GM12878 (cell line): ENCODE data around the gene GSG1L. TPM values are rescaled to one million over a fixed set of nuclear protein-coding genes. Genes with fewer than 3 reads are reported as not detected.

Source experiments
- ATAC-seq: fragments of 200-7000 bp; cut with Tn5 transposase; 3 replicates; pipeline ENCODE4 v1.9.1; 2020; ENCODE audit warnings: mild to moderate bottlenecking, moderate library complexity
- BruUV-seq: library from RNA; stranded (reverse); fragments of 400-500 nt; replicated peaks from 2 replicates; lab custom pipeline; 2021; lab: Mats Ljungman, UMichigan
- CTCF ChIA-PET: fragments of 300-600 bp; sonication (Branson Sonifier 250); formaldehyde crosslinking; extraction: SDS; loops from one replicate; lab custom pipeline; 2021; ENCODE audit warnings: inconsistent platforms; lab: Yijun Ruan, JAX
- POLR2A ChIA-PET: fragments of 350-600 bp; formaldehyde crosslinking; extraction: SDS; loops from one replicate; lab custom pipeline; 2021; ENCODE audit warnings: inconsistent platforms; lab: Charles Lee
- RAD21 ChIA-PET: fragments of 300-600 bp; sonication (Branson Sonifier 250); formaldehyde crosslinking; loops from one replicate; lab custom pipeline; 2023; ENCODE audit warnings: antibody characterized with exemption; ENCODE audit not compliant: unreplicated experiment; lab: Charles Lee
- SMC1A ChIA-PET: fragments of 300-600 bp; sonication (Branson Sonifier 250); formaldehyde crosslinking; loops from one replicate; lab custom pipeline; 2023; ENCODE audit not compliant: unreplicated experiment, uncharacterized antibody; lab: Charles Lee
- DNase-seq: peaks from one replicate; pipeline ENCODE4 v3.0.0-alpha.2; 2011; ENCODE audit warnings: low read depth, low spot score
- FAIRE-seq: peaks from 3 replicates; lab custom pipeline; 2011; peaks lifted over from hg19 to GRCh38; lab: Jason Lieb, UNC
- H2AFZ ChIP-seq: 2 replicates; pipeline ENCODE4 v1.6.0; 2011; ENCODE audit warnings: low read depth, low read length, control low read depth; ENCODE audit not compliant: control insufficient read depth
- H3K27ac ChIP-seq: 2 replicates; pipeline ENCODE4 v1.5.1; 2011; ENCODE audit warnings: control low read depth; ENCODE audit not compliant: control insufficient read depth, insufficient read depth
- H3K27me3 ChIP-seq, 2 experiments: replicated peaks in 1 of 2; 2 replicates each; pipeline versions ENCODE4 v1.6.0 to v1.6.1; 2011; ENCODE audit warnings: low read length in 1 of 2; ENCODE audit not compliant: control insufficient read depth in 2 of 2, insufficient read depth in 2 of 2
- H3K36me3 ChIP-seq, 2 experiments: 2 replicates each; pipeline ENCODE4 v1.5.1; 2011; ENCODE audit warnings: low read length in 1 of 2; ENCODE audit not compliant: control insufficient read depth in 2 of 2, insufficient read depth in 2 of 2
- H3K4me1 ChIP-seq: 2 replicates; pipeline ENCODE4 v1.6.1; 2011; ENCODE audit warnings: mild to moderate bottlenecking, low read length, moderate library complexity, mixed read lengths; ENCODE audit not compliant: control insufficient read depth, insufficient read depth
- H3K4me2 ChIP-seq: 2 replicates; pipeline ENCODE4 v1.6.0; 2011; ENCODE audit warnings: control low read depth; ENCODE audit not compliant: control insufficient read depth, insufficient read depth
- H3K4me3 ChIP-seq: fragments of 200-600 bp; sonication (generic); 2 replicates; pipeline ENCODE4 v1.5.1; 2016
- H3K79me2 ChIP-seq: 2 replicates; pipeline ENCODE4 v1.6.0; 2011; ENCODE audit warnings: low read length; ENCODE audit not compliant: control insufficient read depth, insufficient read depth
- H3K9ac ChIP-seq: 2 replicates; pipeline ENCODE4 v1.8.0; 2011; ENCODE audit warnings: low read length, control low read depth, mixed read lengths; ENCODE audit not compliant: control insufficient read depth, insufficient read depth
- H3K9me3 ChIP-seq: replicated peaks from 3 replicates; pipeline ENCODE4 v1.5.1; 2011; ENCODE audit warnings: mild to moderate bottlenecking, low read length; ENCODE audit not compliant: control insufficient read depth, insufficient read depth
- H4K20me1 ChIP-seq: 2 replicates; pipeline ENCODE4 v1.6.0; 2011; ENCODE audit not compliant: control insufficient read depth, insufficient read depth
- CEBPZ ChIP-seq: fragments of 150-350 bp; IDR thresholded peaks from 2 replicates; pipeline ENCODE4 v1.6.1; 2016; ENCODE audit warnings: low read depth, low read length
- HCFC1 ChIP-seq: fragments of 150-350 bp; IDR thresholded peaks from 2 replicates; pipeline ENCODE4 v1.6.1; 2014; ENCODE audit warnings: low read length
- MEF2A ChIP-seq: IDR thresholded peaks from 2 replicates; pipeline ENCODE4 v1.6.1; 2011; ENCODE audit warnings: low read depth, mild to moderate bottlenecking, low read length, moderate library complexity; ENCODE audit not compliant: insufficient read depth
- NFYA ChIP-seq: IDR thresholded peaks from 2 replicates; pipeline ENCODE4 v1.6.1; 2011; ENCODE audit warnings: low read depth, mild to moderate bottlenecking, low read length, improper control_type of control experiment, borderline replicate concordance
- NRF1 ChIP-seq: conservative IDR thresholded peaks from 2 replicates; pipeline ENCODE4 v1.6.1; 2011; ENCODE audit warnings: mild to moderate bottlenecking, low read depth, low read length, improper control_type of control experiment
- POLR2A ChIP-seq: IDR thresholded peaks from 2 replicates; pipeline ENCODE4 v1.6.1; 2011; ENCODE audit warnings: low read depth, mild to moderate bottlenecking, low read length
- ZBTB11 ChIP-seq: fragments of 450-650 bp; formaldehyde crosslinking; IDR thresholded peaks from 2 replicates; pipeline ENCODE4 v1.5.0; 2022; ENCODE audit warnings: mild to moderate bottlenecking, missing genetic modification characterization
- WGBS: methylation state at CpG from one replicate; pipeline ENCODE4 v1.1.6; 2016; ENCODE audit warnings: low lambda C conversion rate; ENCODE audit not compliant: insufficient replicate concordance, insufficient coverage; ENCODE audit errors: missing lambda C conversion rate; 5-methylcytosine and 5-hydroxymethylcytosine counted together
- in situ Hi-C: fragments of 300-500 bp; cut with MboI; formaldehyde crosslinking; loops from 9 replicates; pipeline ENCODE4 v1.14.3; 2018; ENCODE audit warnings: mixed read lengths
- intact Hi-C: fragments of 100-400 bp; cut with micrococcal nuclease; formaldehyde crosslinking; loops from one replicate; pipeline ENCODE4 v1.14.2; 2022; ENCODE audit not compliant: unreplicated experiment
- polyA plus RNA-seq, 11 experiments: library from polyadenylated mRNA; depleted of rRNA in 4 of 11; unstranded in 6 of 11; stranded (reverse) in 5 of 11; fragments of >200 nt; fragmentation: Nextera tagmentation in 4 of 11; fragmentation: Illumina TruSeq in 1 of 11; extraction: Ambion mirVana in 4 of 11; extraction: Trizol in 1 of 11; gene quantifications; 1 replicate in 1 of 11; 2 replicates in 10 of 11; pipeline versions ENCODE4 v1.2.1 to v1.2.3, GENCODE V29; 2011 to 2016; ENCODE audit warnings: inconsistent platforms in 2 of 11, missing spikeins in 2 of 11, low read depth in 1 of 11
- total RNA-seq, 4 experiments: library from RNA; depleted of rRNA in 3 of 4; stranded (reverse); fragments of >200 nt in 3 of 4; fragmentation: Illumina TruSeq in 1 of 4; extraction: Trizol in 1 of 4; gene quantifications; 2 replicates each; pipeline versions ENCODE4 v1.2.1 to v1.2.3, GENCODE V29; 2013 to 2021

Gene GSG1L
- total and polyA plus RNA-seq, 10 of the 15 experiments (the other 5 are each of a cell fraction or from before 2014, with no cell fraction given) = not detected

GRCh38 chr16:27947696-27948095, 115.8 kb downstream of the GSG1L start:
- TF ChIP-seq NFYA (no peak), POLR2A (no peak), HCFC1 (no peak), ZBTB11 (CRISPR knock-in tag) (no peak), MEF2A (no peak), NRF1 (no peak), CEBPZ (no peak)
- FAIRE-seq (no peak), ATAC-seq (no peak), DNase-seq (no peak)
- Histone ChIP-seq H3K9ac (no peak overlapping the region), H3K79me2 (no peaks in the 10 kb centered on the region), H3K4me3 (no peak overlapping the region), H3K27me3 (peaks cover 0 to 2% of the 10 kb centered on the region in 2 experiments; a peak in 1 of 4 replicates), H2AFZ (no peak overlapping the region), H3K4me2 (no peak overlapping the region), H4K20me1 (no peaks in the 10 kb centered on the region), H3K27ac (no peak overlapping the region), H3K36me3 (no peaks in the 10 kb centered on the region), H3K4me1 (no peaks in the 10 kb centered on the region), H3K9me3 (no peaks in the 10 kb centered on the region)
- ChIA-PET POLR2A (no interaction called here), RAD21 (no interaction called here), SMC1A (no interaction called here), CTCF (no interaction called here)
- BruUV-seq = no TSS peak
- WGBS = 44% methylated on average over 7 of the region's 7 CpGs
- intact Hi-C loops = no loop called here
- in situ Hi-C loops = no loop called here
